ENCODE data around the gene ZNRF1.
"Not testable (repeated sequence)": the region's sequence is repeated elsewhere in the genome, so short reads cannot be mapped to it uniquely, and the experiment has no call there.

ZNRF1 gene

DNA sequence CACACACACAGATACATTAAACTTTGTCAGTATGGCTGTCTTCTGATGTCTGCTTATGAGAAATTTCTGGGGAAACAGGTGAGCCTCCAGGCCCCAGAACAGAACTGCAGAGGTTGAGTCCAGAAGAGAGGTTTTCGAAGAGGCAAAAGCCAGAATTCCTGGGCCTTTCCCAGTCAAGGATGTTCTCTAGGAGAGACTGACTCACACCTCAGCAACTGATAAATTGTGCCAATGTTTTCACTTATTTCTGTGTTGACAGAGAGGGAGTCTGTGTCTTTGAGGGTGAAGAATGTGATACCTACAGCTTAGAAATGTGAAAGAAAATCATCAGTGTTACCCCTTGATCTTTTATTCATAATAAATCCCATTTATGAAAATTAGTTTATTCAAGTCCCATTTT is 87.5 kb downstream of the ZNRF1 start:
- TF ChIP-seq, protein P1, sequence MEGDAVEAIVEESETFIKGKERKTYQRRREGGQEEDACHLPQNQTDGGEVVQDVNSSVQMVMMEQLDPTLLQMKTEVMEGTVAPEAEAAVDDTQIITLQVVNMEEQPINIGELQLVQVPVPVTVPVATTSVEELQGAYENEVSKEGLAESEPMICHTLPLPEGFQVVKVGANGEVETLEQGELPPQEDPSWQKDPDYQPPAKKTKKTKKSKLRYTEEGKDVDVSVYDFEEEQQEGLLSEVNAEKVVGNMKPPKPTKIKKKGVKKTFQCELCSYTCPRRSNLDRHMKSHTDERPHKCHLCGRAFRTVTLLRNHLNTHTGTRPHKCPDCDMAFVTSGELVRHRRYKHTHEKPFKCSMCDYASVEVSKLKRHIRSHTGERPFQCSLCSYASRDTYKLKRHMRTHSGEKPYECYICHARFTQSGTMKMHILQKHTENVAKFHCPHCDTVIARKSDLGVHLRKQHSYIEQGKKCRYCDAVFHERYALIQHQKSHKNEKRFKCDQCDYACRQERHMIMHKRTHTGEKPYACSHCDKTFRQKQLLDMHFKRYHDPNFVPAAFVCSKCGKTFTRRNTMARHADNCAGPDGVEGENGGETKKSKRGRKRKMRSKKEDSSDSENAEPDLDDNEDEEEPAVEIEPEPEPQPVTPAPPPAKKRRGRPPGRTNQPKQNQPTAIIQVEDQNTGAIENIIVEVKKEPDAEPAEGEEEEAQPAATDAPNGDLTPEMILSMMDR (IDR thresholded peaks at IDR 0.05; ENCODE audit: low read length, missing control alignments): no peak
- peak; percentile 20 for DNase-seq (ENCODE audit: low read depth)
- H3K4me3 ChIP-seq (replicated peaks; ENCODE audit: low read depth, low read length): no peak overlapping the region

DNA sequence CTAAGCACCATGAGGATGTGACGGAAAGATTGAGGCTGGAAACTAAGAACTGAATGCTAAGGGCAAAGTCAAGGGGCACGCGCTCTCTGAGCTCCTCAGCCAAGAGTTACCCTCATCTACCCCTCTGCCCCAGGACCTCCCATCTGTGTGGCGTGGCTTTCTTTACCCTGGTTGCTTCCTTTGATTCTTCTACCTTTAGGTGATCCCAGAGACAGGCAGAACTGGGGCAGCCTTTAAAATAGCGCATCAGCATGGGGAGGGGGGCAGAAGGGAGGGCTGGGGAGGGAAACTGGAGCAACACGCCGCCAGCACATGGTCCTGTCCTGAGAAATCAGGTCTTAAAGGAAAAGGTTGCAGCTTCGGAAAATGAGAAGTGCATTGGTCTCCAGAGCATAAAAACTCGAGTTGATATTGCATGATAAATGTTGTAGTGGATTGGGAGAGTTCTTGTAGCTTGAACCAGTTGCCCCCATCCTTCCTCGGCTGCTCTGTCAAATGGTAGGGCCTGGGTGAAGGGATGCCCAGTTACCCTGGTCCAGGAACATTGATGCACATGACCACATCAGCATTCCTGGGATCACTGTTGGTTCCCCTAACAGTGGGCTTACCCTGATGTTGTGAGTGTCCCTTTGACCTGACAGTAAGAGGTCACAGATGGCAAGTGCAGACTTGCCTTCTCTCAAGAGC is 88.0 kb downstream of the ZNRF1 start:
- no peak for DNase-seq (ENCODE audit: low read depth)
- H3K4me3 ChIP-seq (replicated peaks; ENCODE audit: low read depth, low read length): no peak overlapping the region
- TF ChIP-seq, protein P1 (IDR thresholded peaks at IDR 0.05; ENCODE audit: low read length, missing control alignments): no peak

DNA sequence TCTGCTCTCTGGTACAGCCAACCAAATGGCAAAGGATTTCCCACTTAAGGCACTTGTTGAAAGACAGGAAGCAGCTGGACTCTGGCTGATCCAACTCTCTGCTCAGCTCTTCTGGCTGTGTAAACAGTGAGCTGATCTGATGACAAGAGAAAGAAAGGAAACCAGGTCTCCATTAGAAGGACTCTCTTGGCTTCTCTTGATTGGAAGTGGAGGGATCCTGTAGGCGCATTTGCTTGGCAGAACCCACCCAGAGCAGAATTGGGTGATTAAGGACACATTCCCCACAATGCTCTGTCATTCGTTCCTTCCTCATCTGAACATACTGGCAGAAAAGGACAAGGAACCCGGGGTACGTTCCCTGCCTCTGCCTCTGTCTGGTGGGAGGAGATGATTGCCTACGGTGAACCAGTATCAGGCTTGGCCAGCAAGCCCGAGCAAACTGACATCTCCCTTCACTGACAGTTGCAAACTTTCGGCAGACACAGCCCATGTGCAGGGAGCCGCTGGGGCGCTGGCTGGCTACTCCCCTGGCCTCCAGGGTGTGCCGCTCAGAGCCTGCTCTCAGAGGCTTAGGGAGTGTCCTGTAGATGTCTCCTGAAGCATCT is 88.7 kb downstream of the ZNRF1 start:
- peak; percentile 89 for DNase-seq (ENCODE audit: low read depth)
- TF ChIP-seq, protein P1 (IDR thresholded peaks at IDR 0.05; ENCODE audit: low read length, missing control alignments): no peak
- peak overlapping the region; percentile 32 for H3K4me3 ChIP-seq (replicated peaks; ENCODE audit: low read depth, low read length)

DNA sequence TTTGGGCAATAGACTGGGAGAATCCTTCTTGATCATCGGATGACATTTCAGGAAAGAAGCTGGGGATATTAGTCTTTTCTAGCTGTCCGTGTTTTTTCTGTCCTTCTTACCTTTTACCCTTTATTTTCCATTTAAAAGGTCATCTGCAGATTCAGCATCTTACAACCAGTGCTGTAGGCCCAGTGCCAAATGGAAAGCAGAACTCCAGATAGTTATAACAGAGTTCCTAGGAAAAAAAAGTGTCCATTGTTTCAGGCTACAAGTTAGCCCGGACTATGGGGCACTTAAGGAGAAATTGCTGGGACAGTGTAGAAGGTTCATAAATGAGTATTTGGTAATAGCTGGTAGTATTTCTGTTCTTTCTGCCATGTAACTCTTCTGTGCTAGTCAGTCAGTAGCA is 89.4 kb downstream of the ZNRF1 start:
- TF ChIP-seq, protein P1 (IDR thresholded peaks at IDR 0.05; ENCODE audit: low read length, missing control alignments): no peak
- no peak overlapping the region for H3K4me3 ChIP-seq (replicated peaks; ENCODE audit: low read depth, low read length)
- DNase-seq (ENCODE audit: low read depth): peak; percentile 31

DNA sequence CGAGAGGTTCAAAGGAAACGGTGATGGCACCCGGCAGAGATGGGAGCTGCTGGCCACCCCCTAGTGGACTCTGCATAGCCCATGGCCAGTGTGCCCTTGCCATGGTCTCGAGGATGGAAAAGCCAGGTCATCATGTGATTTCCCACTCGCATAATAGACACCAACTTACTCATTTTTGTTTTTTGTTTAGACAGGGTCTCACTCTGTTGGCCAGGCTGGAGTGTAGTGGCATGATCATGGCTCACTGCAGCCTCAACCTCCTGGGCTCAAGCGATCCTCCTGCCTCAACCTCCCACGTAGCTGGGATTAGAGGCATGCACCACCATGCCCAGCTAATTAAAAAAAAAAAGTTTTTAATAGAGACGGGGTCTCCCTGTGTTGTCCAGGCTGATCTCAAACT is 90.1 kb downstream of the ZNRF1 start:
- TF ChIP-seq, protein P1 (IDR thresholded peaks at IDR 0.05; ENCODE audit: low read length, missing control alignments): no peak

DNA sequence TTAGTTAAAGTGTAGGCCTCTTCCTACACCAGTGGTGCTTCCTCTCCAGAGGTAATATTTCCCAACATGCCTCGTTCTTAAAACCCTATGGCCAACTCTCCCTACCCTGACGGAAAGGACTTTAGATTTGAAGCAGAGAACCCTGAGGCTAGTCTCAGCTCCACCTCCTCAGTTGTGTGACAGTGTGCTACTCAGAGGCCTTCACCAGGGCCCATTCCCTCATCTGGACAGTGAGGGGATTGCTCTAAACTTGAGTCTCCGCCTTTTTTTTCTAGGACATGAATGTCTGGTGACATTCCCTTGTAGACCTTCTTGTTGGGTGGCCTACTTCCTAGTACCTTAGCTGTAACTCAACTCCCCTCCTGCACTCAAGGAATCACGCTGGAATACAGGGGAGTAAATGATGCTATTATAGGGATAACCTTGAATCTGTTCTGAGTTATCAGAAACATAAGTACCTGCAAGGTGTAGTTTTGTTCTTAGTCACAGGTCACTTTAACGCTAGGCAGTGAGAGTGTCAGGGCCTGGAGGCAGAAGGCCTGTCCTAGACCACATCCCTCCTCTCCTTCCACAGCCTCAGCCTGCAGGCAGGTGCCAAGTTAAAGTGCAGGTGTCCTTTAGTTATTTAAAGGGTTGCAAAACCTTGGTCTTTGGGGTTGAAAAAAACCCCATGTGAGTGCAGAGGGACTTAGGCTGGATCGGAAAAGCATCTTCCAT is 90.8 kb downstream of the ZNRF1 start:
- TF ChIP-seq, protein P1 (IDR thresholded peaks at IDR 0.05; ENCODE audit: low read length, missing control alignments): no peak
- H3K4me3 ChIP-seq (replicated peaks; ENCODE audit: low read depth, low read length): no peak overlapping the region
- no peak for DNase-seq (ENCODE audit: low read depth)

More for the DNA sequence above, 90.1 kb downstream of the ZNRF1 start:
- DNase-seq (ENCODE audit: low read depth): no peak
- no peak overlapping the region for H3K4me3 ChIP-seq (replicated peaks; ENCODE audit: low read depth, low read length)

DNA sequence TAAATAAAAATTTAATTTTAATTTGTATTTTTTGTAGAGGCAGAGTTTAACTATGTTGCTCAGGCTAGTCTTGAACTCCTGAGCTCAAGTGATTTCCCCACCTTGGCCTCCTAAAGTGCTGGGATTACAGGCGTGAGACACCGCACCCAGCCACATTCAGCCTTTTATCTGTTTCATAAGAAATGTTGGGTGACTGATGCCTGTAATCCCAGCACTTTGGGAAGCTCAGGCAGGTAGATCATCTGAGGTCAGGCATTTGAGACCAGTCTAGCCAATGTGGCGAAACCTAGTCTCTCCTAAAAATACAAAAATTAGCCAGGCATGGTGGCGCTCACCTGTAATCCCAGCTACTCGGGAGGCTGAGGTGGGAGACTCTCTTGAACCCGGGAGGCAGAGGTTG is 92.1 kb downstream of the ZNRF1 start:
- not testable (repeated sequence) for H3K4me3 ChIP-seq (replicated peaks; ENCODE audit: low read depth, low read length); DNase-seq (ENCODE audit: low read depth)

DNA sequence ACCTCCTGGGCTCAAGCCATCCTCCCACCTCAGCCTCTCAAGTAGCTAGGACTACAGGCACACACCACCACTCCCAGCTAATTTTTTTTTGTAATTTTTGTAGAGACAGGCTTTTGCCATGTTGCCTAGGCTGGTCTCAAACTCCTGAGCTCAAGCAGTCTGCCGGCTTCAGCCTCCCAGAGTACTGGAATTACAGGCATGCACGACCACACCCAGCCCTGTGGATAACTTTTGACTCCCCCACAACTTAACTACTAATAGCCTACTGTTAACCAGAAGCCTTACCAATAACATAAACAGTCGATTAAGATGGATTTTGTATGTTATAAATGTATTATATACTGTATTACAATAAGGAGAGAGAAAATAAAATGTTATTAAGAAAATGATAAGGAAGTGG is 92.8 kb downstream of the ZNRF1 start:
- peak; percentile 20 for DNase-seq (ENCODE audit: low read depth)
- not testable (repeated sequence) for H3K4me3 ChIP-seq (replicated peaks; ENCODE audit: low read depth, low read length)
